H9 (cell line): ENCODE data around the gene FBXO21. TPM values are rescaled to one million over a fixed set of nuclear protein-coding genes. Genes with fewer than 3 reads are reported as not detected.

Experiments
- DNase-seq: peaks from one replicate; pipeline ENCODE4 v3.0.0-alpha.2; 2017
- H2AFZ ChIP-seq: one replicate; pipeline ENCODE4 v1.6.1; 2013; ENCODE audit warnings: mild to moderate bottlenecking, low read length, control low read depth, moderate library complexity
- H2AK5ac ChIP-seq: 2 replicates; pipeline ENCODE4 v1.6.1; 2013; ENCODE audit warnings: low read length, control low read depth, mixed read lengths; ENCODE audit not compliant: insufficient read length
- H2BK120ac ChIP-seq: one replicate; pipeline ENCODE4 v1.6.1; 2013; ENCODE audit warnings: low read depth, mild to moderate bottlenecking, low read length, control low read depth, inconsistent platforms; ENCODE audit not compliant: poor library complexity, severe bottlenecking
- H2BK12ac ChIP-seq: 2 replicates; pipeline ENCODE4 v1.6.1; 2013; ENCODE audit warnings: low read length, control low read depth, mixed read lengths, low read depth; ENCODE audit not compliant: insufficient read length
- H2BK15ac ChIP-seq: 2 replicates; pipeline ENCODE4 v1.6.1; 2013; ENCODE audit warnings: low read depth, low read length, control low read depth
- H2BK20ac ChIP-seq: one replicate; pipeline ENCODE4 v1.6.1; 2013; ENCODE audit warnings: low read depth, mild to moderate bottlenecking, low read length, control low read depth, inconsistent platforms; ENCODE audit not compliant: poor library complexity, severe bottlenecking
- H2BK5ac ChIP-seq: 2 replicates; pipeline ENCODE4 v1.6.1; 2013; ENCODE audit warnings: low read length, control low read depth, mixed read lengths; ENCODE audit not compliant: insufficient read length
- H3K14ac ChIP-seq: 2 replicates; pipeline ENCODE4 v1.6.1; 2013; ENCODE audit warnings: low read length, control low read depth; ENCODE audit not compliant: insufficient read depth
- H3K18ac ChIP-seq: 2 replicates; pipeline ENCODE4 v1.6.1; 2013; ENCODE audit warnings: low read depth, mild to moderate bottlenecking, mixed read lengths, low read length, control low read depth; ENCODE audit not compliant: insufficient read length
- H3K23ac ChIP-seq: 2 replicates; pipeline ENCODE4 v1.6.1; 2013; ENCODE audit warnings: low read length, control low read depth, mixed read lengths, low read depth; ENCODE audit not compliant: insufficient read length
- H3K23me2 ChIP-seq: 2 replicates; pipeline ENCODE4 v1.6.1; 2013; ENCODE audit warnings: low read depth, mild to moderate bottlenecking, mixed read lengths, low read length, control low read depth; ENCODE audit not compliant: insufficient read length, poor library complexity, severe bottlenecking
- H3K27ac ChIP-seq: 2 replicates; pipeline ENCODE4 v1.5.1; 2013; ENCODE audit warnings: low read length, control low read depth, mixed read lengths, low read depth; ENCODE audit not compliant: insufficient read length
- H3K27me3 ChIP-seq: 2 replicates; pipeline ENCODE4 v1.6.1; 2013; ENCODE audit warnings: low read length, control low read depth, inconsistent platforms; ENCODE audit not compliant: insufficient read depth
- H3K4ac ChIP-seq: 2 replicates; pipeline ENCODE4 v1.6.1; 2013; ENCODE audit warnings: low read depth, mild to moderate bottlenecking, control low read depth, inconsistent platforms, low read length, moderate library complexity
- H3K4me1 ChIP-seq: 2 replicates; pipeline ENCODE4 v1.6.1; 2013; ENCODE audit warnings: low read length, control low read depth, inconsistent platforms; ENCODE audit not compliant: insufficient read depth
- H3K4me2 ChIP-seq: 2 replicates; pipeline ENCODE4 v1.6.1; 2013; ENCODE audit warnings: low read length, control low read depth, mixed read lengths; ENCODE audit not compliant: insufficient read length, insufficient read depth
- H3K56ac ChIP-seq: 2 replicates; pipeline ENCODE4 v1.6.1; 2013; ENCODE audit warnings: low read depth, mild to moderate bottlenecking, mixed read lengths, low read length, control low read depth; ENCODE audit not compliant: insufficient read length
- H3K79me1 ChIP-seq: 2 replicates; pipeline ENCODE4 v1.6.1; 2013; ENCODE audit warnings: low read depth, mild to moderate bottlenecking, moderate library complexity, low read length, control low read depth, inconsistent platforms; ENCODE audit not compliant: insufficient read depth, poor library complexity, severe bottlenecking
- H3K79me2 ChIP-seq: 2 replicates; pipeline ENCODE4 v1.6.1; 2013; ENCODE audit warnings: low read length, control low read depth, inconsistent platforms; ENCODE audit not compliant: insufficient read depth
- H3K9ac ChIP-seq: 2 replicates; pipeline ENCODE4 v1.6.1; 2013; ENCODE audit warnings: low read length, control low read depth, mixed read lengths; ENCODE audit not compliant: insufficient read length; ENCODE audit errors: extremely low read depth
- H3K9me3 ChIP-seq: one replicate; pipeline ENCODE4 v1.6.1; 2013; ENCODE audit warnings: low read depth, low read length, inconsistent platforms; ENCODE audit not compliant: control insufficient read depth
- H3T11ph ChIP-seq: one replicate; pipeline ENCODE4 v1.6.1; 2013; ENCODE audit warnings: mild to moderate bottlenecking, low read length, control low read depth, inconsistent platforms
- H4K20me1 ChIP-seq: one replicate; pipeline ENCODE4 v1.6.1; 2013; ENCODE audit not compliant: control insufficient read depth, insufficient read length, insufficient read depth
- H4K5ac ChIP-seq: 2 replicates; pipeline ENCODE4 v1.6.1; 2013; ENCODE audit warnings: low read depth, mild to moderate bottlenecking, mixed read lengths, low read length, control low read depth; ENCODE audit not compliant: insufficient read length
- H4K8ac ChIP-seq: replicated peaks from 2 replicates; pipeline ENCODE4 v1.6.1; 2013; ENCODE audit warnings: low read length, control low read depth, mixed read lengths, low read depth; ENCODE audit not compliant: insufficient read length
- H4K91ac ChIP-seq: 2 replicates; pipeline ENCODE4 v1.6.1; 2013; ENCODE audit warnings: low read depth, mild to moderate bottlenecking, moderate library complexity, mixed read lengths, low read length, control low read depth; ENCODE audit not compliant: insufficient read length
- H3K27ac Mint-ChIP-seq, 3 experiments: 2 replicates in 2 of 3; 3 replicates in 1 of 3; pipeline ENCODE4 v1.8.0; 2020 to 2021; ENCODE audit warnings: mixed read lengths in 3 of 3, mild to moderate bottlenecking in 1 of 3, moderate library complexity in 1 of 3
- H3K27me3 Mint-ChIP-seq: 2 replicates; pipeline ENCODE4 v1.8.0; 2021; ENCODE audit warnings: low read depth, mild to moderate bottlenecking, moderate library complexity, mixed read lengths
- H3K36me3 Mint-ChIP-seq, 3 experiments: 2 replicates in 2 of 3; 3 replicates in 1 of 3; pipeline ENCODE4 v1.8.0; 2020 to 2021; ENCODE audit warnings: low read depth in 3 of 3, mixed read lengths in 3 of 3; ENCODE audit not compliant: insufficient read depth in 1 of 3
- H3K4me1 Mint-ChIP-seq, 2 experiments: 2 replicates each; pipeline ENCODE4 v1.8.0; 2020; ENCODE audit warnings: mixed read lengths in 2 of 2
- H3K4me3 Mint-ChIP-seq, 2 experiments: 2 replicates in 1 of 2; 3 replicates in 1 of 2; pipeline ENCODE4 v1.8.0; 2020 to 2021; ENCODE audit warnings: mild to moderate bottlenecking in 2 of 2, mixed read lengths in 2 of 2, moderate library complexity in 1 of 2
- H3K9me3 Mint-ChIP-seq, 2 experiments: 2 replicates in 1 of 2; 3 replicates in 1 of 2; pipeline ENCODE4 v1.8.0; 2020; ENCODE audit warnings: mild to moderate bottlenecking in 2 of 2, mixed read lengths in 2 of 2, moderate library complexity in 1 of 2
- WGBS: extraction: QIAGEN DNeasy Blood & Tissue Kit; methylation state at CpG from one replicate; pipeline ENCODE4 v1.1.7; 2013; ENCODE audit warnings: missing lambda C conversion rate, low lambda C conversion rate, mixed read lengths; ENCODE audit not compliant: insufficient read length; ENCODE audit errors: extremely low coverage; 5-methylcytosine and 5-hydroxymethylcytosine counted together
- total RNA-seq: library from RNA; stranded (reverse); gene quantifications from 2 replicates; pipeline ENCODE4 v1.2.1, GENCODE V29; 2021
- TF ChIP-seq, protein P1 (sequence below): fragments of 200-600 bp; sonication (generic); conservative IDR thresholded peaks from 3 replicates; pipeline ENCODE4 v1.8.0; 2021; ENCODE audit warnings: antibody characterized with exemption, mild to moderate bottlenecking

Gene FBXO21
- total RNA-seq, 1 experiment from 2014 or later: 58.6 TPM

DNA sequence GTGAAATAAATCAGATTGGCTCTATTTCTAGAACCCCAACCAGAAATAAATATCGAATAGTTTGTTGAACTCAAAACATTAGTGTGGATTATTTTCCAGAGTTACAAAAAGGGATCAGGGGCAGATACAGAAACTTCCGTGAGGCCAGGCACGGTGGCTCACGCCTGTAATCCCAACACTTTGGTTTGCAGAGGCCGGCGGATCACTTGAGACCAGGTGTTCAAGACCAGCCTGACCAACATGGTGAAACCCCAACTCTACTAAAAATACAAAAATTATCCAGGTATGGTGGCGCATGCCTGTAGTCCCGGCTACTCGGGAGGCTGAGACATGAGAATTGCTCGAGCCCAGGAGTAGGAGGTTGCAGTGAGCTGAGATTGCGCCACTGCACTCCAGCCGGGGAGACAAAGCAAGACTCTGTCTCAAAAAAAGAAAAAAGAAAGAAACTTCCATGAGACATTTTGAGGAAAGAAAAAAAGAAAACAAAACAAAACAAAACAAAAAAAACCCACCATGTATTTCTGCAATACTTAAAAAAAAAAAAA is 2.1 kb downstream of the FBXO21 start:
- Histone ChIP-seq H4K20me1 (no peaks in the 10 kb centered on the region), H4K5ac (no peak overlapping the region), H2BK5ac (no peak overlapping the region), H3K27me3 (no peaks in the 10 kb centered on the region), H3K9ac (no peak overlapping the region), H3K23me2 (peaks cover 7% of the 10 kb centered on the region), H3K56ac (no peak overlapping the region), H3K4ac (no peak overlapping the region), H4K8ac (no peak overlapping the region), H3K79me2 (peaks cover 4% of the 10 kb centered on the region; the same call in 1 of the 2 replicates), H3K4me1 (peaks cover 3% of the 10 kb centered on the region; the same call in 1 of the 2 replicates), H3K23ac (no peak overlapping the region), H3T11ph (no peak overlapping the region), H3K14ac (no peak overlapping the region), H3K4me2 (no peak overlapping the region), H2AFZ (no peak overlapping the region), H3K9me3 (no peaks in the 10 kb centered on the region), H2BK12ac (no peak overlapping the region), H3K79me1 (no peaks in the 10 kb centered on the region), H2AK5ac (no peak overlapping the region), H2BK20ac (no peak overlapping the region), H2BK15ac (no peak overlapping the region), H3K18ac (no peak overlapping the region), H2BK120ac (no peak overlapping the region), H3K27ac (no peak overlapping the region), H4K91ac (no peak overlapping the region)
- Mint-ChIP-seq H3K36me3 (peaks cover 28 to 53% (median 52%) of the 10 kb centered on the region in 3 experiments), H3K9me3 (0 out of 5 replicates have a peak, but pooled peaks cover 0 to 2% of the 10 kb centered on the region in 2 experiments), H3K4me3 (peak overlapping the region; percentile 96 to 97), H3K27me3 (peaks cover 10% of the 10 kb centered on the region), H3K27ac (peak overlapping the region in 1 of 3 experiments; percentile 71; a peak in 1 of 7 replicates), H3K4me1 (peaks cover 21 to 26% of the 10 kb centered on the region in 2 experiments)
- no peak for DNase-seq
- WGBS: no CpG with 5 or more reads among the region's 12 CpGs
- TF ChIP-seq, protein P1, sequence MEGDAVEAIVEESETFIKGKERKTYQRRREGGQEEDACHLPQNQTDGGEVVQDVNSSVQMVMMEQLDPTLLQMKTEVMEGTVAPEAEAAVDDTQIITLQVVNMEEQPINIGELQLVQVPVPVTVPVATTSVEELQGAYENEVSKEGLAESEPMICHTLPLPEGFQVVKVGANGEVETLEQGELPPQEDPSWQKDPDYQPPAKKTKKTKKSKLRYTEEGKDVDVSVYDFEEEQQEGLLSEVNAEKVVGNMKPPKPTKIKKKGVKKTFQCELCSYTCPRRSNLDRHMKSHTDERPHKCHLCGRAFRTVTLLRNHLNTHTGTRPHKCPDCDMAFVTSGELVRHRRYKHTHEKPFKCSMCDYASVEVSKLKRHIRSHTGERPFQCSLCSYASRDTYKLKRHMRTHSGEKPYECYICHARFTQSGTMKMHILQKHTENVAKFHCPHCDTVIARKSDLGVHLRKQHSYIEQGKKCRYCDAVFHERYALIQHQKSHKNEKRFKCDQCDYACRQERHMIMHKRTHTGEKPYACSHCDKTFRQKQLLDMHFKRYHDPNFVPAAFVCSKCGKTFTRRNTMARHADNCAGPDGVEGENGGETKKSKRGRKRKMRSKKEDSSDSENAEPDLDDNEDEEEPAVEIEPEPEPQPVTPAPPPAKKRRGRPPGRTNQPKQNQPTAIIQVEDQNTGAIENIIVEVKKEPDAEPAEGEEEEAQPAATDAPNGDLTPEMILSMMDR: no peak
